Lower leg skin (tissue), 3 donors: ENCODE results near the gene SNAPC5.

Experiments
- CTCF ChIP-seq, 3 donors: fragments of 450-650 bp; IDR thresholded peaks; one replicate each; pipeline ENCODE4 v1.5.1; 2016; ENCODE audit warnings: antibody characterized with exemption in 3 of 3, mild to moderate bottlenecking in 3 of 3, moderate library complexity in 2 of 3
- POLR2A ChIP-seq, 2 donors: fragments of 450-650 bp; IDR thresholded peaks; one replicate each; pipeline ENCODE4 v1.6.1; 2016 to 2017; ENCODE audit warnings: antibody characterized with exemption in 2 of 2, mild to moderate bottlenecking in 1 of 2, moderate library complexity in 1 of 2

GRCh38 chr15:66489179-66489791 is 8.3 kb downstream of the SNAPC5 start:
- TF ChIP-seq CTCF (IDR thresholded peaks at IDR 0.05) (no peak), POLR2A (IDR thresholded peaks at IDR 0.05) (no peak)
